ENCODE data around the gene MICAL2. TPM values are rescaled to one million over a fixed set of nuclear protein-coding genes. Genes with fewer than 3 reads are reported as not detected.

The MICAL2 gene
- total RNA-seq, 1 experiment from 2014 or later: 53.4 TPM

- no peak for DNase-seq (ENCODE audit: low spot score)
Measured at GRCh38 chr11:12156301-12157140, 46.1 kb downstream of the MICAL2 start.

GRCh38 chr11:12157241-12157661, 46.9 kb downstream of the MICAL2 start:
- DNase-seq (ENCODE audit: low spot score): peak; percentile 81

- DNase-seq (ENCODE audit: low spot score): no peak
Measured at GRCh38 chr11:12158909-12159308, 48.5 kb downstream of the MICAL2 start.

GRCh38 chr11:12159351-12160099, 49.1 kb downstream of the MICAL2 start:
- peak; percentile 97 for DNase-seq (ENCODE audit: low spot score)

GRCh38 chr11:12160231-12160630, 49.8 kb downstream of the MICAL2 start:
- no peak for DNase-seq (ENCODE audit: low spot score)

GRCh38 chr11:12160680-12161079, 50.3 kb downstream of the MICAL2 start:
- DNase-seq (ENCODE audit: low spot score): peak; percentile 96

- no peak for DNase-seq (ENCODE audit: low spot score)
Measured at GRCh38 chr11:12161137-12161536, 50.7 kb downstream of the MICAL2 start.

GRCh38 chr11:12161603-12162350, 51.4 kb downstream of the MICAL2 start:
- DNase-seq (ENCODE audit: low spot score): no peak

GRCh38 chr11:12162652-12163051, 52.3 kb downstream of the MICAL2 start:
- no peak for DNase-seq (ENCODE audit: low spot score)

- DNase-seq (ENCODE audit: low spot score): peak; percentile 74
Measured at GRCh38 chr11:12163181-12163941, 53.0 kb downstream of the MICAL2 start.

- peak; percentile 93 for DNase-seq (ENCODE audit: low spot score)
Measured at GRCh38 chr11:12164061-12165014, 53.9 kb downstream of the MICAL2 start.

- no peak for DNase-seq (ENCODE audit: low spot score)
Measured at GRCh38 chr11:12165237-12165875, 55.0 kb downstream of the MICAL2 start.

GRCh38 chr11:12166299-12167060, 56.1 kb downstream of the MICAL2 start:
- DNase-seq (ENCODE audit: low spot score): no peak

- peak; percentile 98 for DNase-seq (ENCODE audit: low spot score)
Measured at GRCh38 chr11:12167061-12168000, 56.9 kb downstream of the MICAL2 start.

- DNase-seq (ENCODE audit: low spot score): no peak
Measured at GRCh38 chr11:12168114-12168513, 57.7 kb downstream of the MICAL2 start.

- DNase-seq (ENCODE audit: low spot score): no peak
Measured at GRCh38 chr11:12169822-12170221, 59.4 kb downstream of the MICAL2 start.

- no peak for DNase-seq (ENCODE audit: low spot score)
Measured at GRCh38 chr11:12170501-12170900, 60.1 kb downstream of the MICAL2 start.

GRCh38 chr11:12170984-12171383, 60.6 kb downstream of the MICAL2 start:
- peak; percentile 48 for DNase-seq (ENCODE audit: low spot score)
